ENCODE data around the gene PCA3.

PCA3 gene

GRCh38 chr9:76827296-76828080, 63.2 kb downstream of the PCA3 start:
- no peak for DNase-seq (ENCODE audit: low spot score)

- DNase-seq (ENCODE audit: low spot score), result no peak
These were observed 64.2 kb downstream of the PCA3 start for GRCh38 chr9:76828447-76828846.

GRCh38 chr9:76835571-76836283, 71.5 kb downstream of the PCA3 start:
- DNase-seq (ENCODE audit: low spot score), result peak; percentile 59

Data from pons (tissue), 1 donor.